Activated naive CD4-positive, alpha-beta T cell treated with anti-CD3 and anti-CD28 coated beads, Interleukin-2, amount 50 U/mL, for 16 hours (primary cell): ENCODE measurements around the gene EIF4G3.

Experiments used
- DNase-seq: peaks from one replicate; pipeline ENCODE4 v3.0.0-alpha.2; 2020

EIF4G3 gene

DNA sequence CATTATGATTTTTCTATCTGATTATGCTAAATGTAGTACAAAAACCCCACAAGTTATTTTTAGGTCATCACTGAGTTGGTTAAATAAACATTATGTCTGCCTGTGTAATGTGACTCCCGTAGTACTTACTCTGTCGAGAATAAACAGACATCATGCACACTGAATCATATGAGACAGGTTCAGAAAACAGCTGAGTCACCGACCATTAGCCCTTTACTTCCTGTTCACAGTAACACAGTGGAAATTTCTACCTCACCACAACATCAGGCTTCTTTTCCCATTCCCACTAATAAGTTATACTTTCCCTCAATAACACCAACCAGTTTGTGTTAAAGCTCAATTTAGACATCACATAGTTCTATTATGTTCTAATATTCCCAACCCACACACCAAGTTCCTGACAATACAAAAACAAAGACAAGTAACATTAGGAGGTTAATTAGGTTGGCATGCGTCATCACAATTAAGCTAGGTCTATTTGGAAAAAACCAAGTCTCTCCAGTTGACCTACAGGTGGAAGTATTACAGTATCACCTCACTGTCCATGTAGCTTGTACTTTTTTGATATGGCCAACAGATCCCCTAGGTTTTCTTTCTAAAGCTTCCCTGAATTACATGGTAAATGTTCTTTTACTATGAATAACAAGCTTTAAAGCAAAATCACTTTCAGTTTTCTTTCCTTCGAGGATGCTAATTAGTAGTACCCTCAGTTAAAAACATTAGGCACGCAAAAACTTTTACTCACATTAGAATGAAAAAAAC lies 154.2 kb downstream of the EIF4G3 start:
- no peak for DNase-seq

DNA sequence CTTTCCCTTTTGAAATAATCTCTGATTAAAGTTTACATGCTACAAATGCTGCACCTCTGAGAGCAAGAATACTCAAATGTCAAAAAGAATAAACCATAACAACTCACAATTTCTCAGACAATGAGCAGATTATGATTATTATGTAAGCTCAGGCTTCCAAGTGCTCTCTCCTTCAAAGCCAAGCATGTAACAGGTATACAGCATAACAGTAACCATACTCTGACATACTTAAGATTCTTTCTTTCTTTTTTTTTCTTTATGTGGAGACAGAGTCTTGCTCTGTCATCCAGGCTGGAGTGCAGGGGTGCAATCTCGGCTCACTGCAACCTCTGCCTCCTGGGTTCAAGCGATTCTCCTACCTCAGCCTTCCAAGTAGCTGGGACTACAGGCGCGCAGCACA lies 155.4 kb downstream of the EIF4G3 start:
- DNase-seq: no peak

DNA sequence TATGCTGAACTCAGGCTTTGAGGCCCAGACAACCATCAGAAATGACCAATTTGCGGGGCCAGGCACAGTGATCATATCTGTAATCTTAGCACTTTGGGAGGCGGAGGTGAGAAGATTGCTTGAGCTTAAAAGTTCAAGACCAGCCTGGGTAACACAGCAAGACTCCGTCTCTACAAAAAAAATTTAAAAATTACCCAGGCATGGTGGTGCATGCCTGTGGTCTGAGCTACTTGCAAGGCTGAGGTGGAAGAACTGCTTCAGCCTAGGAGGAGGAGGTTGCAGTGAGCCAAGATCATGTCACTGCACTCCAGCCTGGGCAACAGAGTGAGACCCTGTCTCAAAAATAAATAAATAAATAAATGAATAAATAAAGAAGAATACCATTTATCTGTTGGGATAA lies 156.5 kb downstream of the EIF4G3 start:
- no peak for DNase-seq

DNA sequence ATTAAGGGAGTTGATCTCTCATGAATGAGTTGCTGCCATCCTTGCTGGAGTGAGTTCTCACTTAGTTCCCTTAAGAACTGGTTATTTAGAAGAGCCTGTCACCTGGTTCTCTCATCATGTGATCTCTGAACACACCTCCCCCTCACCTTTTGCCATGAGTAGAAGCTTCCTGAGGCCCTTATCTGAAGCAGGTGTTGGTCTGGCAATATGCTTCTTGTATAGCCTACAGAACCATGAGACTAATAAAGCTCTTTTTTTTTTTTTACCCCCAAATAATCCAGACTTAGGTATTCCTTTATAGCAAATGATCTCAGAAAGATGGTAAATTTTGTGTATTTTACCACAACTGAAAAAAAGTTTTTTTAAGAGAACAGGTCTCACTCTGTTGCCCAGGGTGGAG lies 158.0 kb downstream of the EIF4G3 start:
- no peak for DNase-seq

DNA sequence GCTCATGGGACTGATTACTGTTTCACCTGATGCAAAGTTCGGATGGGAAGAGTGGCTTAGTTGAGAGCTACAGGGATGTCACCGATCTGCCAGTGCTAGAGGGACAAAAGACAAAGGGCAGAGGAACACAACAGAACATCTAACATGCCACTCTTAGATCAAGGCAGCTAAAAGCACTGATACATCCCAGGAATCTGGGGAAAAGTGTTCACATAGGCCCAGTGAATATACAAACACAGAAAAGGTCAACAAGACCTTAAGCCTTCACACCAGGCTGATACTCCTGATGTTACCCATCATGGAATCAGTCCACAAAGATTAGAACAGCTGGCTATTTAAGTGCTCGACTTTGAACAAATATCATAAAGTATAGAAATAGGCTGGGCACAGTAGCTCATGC lies 163.2 kb downstream of the EIF4G3 start:
- DNase-seq: no peak

DNA sequence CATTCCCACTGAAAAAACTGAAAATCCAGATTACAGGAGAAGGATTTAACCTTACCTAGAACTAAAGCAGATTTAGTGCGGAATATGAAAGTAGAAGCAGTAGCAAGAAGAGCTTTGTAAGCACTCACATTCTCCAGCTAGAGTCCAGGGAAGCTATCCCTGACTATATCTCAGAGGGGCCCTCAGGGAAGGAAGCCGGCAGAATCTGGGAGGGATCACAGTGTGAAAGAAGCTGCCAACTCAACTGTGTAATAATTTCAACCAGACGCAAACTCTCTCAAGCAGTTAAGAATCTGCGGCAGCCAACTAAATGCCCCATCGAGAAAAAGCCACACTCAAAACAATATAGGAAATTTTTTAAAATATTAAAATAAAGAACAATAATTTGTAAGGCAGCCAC lies 163.8 kb downstream of the EIF4G3 start:
- DNase-seq: no peak

DNA sequence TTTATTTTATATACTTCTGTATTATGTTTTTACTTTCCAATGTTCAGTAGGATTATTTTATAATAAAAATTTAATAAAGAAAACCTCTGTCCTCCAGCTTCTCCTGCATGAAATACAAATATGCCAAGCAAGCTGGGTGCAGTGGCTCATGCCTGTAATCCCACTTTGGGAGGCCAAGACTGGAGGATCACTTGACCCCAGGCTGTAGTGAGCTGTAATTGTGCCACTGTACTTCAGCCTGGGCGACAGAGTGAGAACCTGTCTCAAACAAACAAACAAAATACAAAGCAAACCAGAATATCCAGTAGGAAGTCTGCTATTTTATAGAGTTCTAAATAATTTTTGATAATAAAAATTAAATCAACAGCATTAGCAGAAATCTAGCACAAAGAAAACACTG lies 168.8 kb downstream of the EIF4G3 start:
- DNase-seq: no peak

DNA sequence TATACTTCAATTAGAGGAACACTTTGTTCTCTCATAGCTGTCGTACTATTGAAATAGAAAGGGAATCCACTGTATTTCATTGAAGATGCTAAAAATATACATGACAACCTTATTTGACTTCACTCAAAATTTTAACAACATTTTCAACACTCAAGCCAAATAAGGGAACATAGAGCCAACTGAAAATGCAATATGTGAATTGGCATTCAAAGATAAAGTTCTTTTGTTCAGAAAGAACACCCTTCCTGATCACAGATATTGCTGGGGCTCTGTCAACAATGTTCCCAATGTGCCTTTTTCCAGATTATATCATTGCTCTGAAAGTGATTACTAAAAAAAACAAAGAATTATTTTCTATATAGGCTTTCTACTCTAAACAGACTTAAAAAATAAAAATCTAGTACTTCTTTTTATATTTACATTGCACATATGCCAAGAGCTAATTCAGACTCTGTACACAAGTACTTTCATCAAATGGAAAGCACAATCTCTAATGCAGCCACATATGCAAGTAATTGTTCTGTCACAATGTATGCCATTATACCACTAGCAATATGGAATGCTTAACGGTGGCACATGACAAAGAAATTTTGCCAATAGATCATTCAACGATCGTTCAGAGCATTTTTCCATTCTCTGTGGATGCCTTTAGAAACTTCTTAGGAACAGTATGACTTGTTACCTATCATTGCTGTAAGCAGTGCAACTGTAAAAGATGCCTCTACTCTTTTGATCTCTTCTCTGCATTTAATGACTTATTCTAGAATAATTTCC lies 171.0 kb downstream of the EIF4G3 start:
- DNase-seq: no peak

DNA sequence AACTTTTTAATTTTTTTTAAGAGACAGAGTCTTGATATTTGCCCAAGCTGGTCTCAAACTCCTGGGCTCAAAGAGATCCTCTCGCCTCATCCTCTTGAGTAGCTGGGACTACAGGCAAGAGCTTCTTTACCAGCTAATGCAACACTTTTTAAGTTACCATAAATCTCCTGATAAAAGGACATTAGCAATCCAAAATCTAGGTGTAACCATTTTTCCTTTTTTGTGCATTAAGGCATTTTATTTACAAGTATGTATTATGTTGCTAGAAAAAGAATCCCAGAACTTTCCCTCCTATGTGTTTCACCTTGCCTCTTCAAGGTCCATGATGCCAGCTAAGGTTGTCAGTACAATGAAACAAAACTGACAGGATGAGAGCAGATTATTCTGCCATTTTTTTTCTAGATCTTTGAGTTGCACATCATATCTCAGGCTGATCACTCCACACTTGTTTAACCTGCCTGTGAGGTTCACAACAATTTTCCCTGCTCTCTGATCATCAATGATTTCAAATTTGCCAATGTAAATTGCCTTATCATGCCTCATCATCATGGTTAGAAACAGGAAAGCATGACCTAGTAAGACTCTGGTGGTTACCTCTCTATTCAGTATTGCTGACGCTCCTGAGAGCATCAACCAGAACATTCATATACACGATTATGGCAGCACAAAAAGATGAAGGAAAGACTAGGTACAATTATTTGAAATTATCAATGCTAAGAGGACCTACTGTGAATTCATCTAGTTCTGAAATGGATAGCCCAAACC lies 173.2 kb downstream of the EIF4G3 start:
- no peak for DNase-seq

DNA sequence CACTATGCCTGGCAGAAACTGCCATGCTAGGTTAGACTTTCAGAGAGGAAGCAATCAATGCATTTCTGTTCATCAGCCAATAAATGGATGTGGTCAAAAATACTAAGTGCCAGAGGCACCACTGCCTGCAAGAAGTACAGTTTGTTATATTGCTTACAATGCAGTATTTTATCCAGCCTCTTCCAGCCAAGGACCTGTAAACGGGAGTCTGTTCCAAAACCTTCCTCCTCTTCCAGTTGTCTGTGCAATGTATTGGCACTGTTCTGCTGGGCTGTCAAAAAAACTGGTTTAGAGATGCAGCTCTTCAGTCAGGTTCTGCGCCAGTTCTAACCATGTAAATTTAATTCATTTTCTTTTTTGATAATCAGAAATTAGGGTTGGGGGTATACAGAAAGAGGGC lies 175.7 kb downstream of the EIF4G3 start:
- no peak for DNase-seq

DNA sequence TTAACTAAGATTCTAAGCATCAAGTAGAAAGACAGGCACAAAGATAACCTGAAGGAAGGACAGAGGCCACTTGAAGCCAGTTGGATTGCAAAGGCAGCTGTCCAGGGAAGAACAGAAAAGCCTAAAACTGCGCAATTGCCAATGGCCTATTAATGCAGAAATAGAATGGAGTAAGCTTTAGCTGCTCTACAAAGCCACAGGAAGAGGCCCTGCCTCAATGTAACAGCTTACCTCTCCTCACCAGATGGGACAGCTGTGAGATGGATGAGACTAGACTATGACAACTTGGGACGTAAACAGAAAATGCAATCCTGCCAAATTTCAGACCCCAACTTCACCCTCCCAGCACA lies 176.5 kb downstream of the EIF4G3 start:
- DNase-seq: no peak

DNA sequence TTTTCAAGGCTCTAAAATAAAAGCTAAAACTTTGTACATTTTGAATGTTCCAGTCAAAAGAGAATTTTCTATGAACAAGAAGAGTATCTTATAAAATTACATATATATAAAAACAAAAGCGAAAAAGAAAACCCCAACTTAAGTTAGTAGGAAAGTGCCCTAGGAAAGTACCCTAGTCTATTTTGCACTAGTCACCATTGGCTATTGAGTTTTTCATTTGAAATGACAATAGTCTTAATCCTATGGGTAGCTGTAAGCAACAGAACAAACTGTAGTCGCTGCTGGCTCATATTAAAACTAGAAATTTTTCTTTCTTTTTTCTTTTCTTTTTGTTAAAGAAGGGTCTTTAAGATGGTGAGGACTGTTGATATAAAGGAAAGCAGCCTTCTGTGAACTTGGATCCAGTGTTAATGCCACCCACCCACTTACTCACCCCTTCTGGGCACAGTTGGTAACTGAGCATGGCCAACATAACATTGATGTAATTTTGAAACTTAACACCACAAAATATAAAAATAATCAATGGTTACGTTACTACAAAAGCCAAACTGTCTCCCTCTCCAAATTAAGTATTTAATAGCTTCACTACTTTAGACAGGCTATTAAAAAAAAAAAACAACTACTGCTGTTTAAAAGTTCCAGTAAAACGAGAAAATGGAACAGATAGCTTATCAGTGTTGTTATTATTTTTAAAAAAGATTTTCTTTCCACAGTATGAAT lies 177.0 kb downstream of the EIF4G3 start:
- no peak for DNase-seq

DNA sequence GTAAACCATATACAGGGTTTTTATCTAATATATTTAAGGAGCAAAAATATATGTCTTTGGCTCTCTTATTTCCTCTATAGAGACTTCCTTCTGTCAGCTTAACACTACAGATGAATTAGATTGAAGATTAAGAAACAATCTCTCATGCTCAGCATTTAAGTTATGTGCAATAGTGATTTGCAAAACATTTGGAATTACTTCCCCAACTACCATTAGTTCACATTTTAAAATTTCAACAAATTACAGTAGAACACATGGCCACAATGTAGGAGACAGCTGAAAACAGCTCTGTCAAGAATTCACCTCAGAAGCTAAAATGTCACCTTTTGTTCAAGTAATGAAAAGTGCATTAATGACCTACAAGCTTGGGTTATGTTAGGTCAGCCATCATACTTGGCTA lies 177.9 kb downstream of the EIF4G3 start:
- DNase-seq: no peak

DNA sequence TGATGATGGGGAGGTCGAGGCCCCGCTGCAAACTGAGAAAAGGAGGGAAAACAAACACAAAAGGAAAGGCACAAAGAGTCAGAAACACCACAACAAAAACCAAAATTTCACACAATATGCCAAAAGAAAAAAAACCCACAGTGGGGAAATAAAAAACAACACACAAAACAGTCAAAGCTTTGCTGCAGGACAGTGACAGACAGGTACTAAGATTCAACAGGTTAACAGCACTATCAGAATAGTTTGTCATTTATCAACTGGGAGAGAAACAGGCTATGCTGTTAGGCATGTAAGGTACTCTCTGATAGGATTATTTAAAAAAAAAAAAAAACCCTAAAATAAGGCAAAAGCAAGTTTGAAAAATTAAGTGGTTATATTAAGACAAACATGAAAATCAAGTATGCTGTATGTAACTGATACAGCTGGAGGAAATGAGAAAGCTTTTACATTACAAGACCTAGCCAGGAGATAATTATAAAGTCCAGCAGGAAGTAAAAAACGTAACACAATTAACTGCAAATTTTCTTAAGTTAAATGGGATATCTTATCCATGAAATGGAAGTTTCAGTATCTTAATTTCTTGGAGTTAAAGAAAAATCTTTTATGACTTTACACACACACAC lies 179.0 kb downstream of the EIF4G3 start:
- no peak for DNase-seq

DNA sequence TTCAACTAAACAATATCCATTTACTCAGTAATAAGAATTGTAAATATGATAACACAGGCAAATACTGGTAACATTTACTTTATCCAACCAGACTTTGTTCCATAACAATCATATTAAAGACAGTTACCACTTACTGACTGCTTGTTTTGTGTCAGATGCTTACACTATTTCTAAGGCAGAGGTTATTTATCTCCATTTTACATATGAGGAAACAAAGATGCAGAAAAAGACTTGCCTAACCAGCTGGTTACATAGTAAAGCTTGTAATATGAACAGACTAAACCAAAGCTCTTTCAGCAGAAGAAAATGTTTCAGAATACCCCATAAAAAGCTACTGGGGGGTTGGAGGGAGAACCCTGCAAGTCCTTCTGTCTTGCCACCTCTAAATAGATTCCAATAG lies 180.1 kb downstream of the EIF4G3 start:
- no peak for DNase-seq

DNA sequence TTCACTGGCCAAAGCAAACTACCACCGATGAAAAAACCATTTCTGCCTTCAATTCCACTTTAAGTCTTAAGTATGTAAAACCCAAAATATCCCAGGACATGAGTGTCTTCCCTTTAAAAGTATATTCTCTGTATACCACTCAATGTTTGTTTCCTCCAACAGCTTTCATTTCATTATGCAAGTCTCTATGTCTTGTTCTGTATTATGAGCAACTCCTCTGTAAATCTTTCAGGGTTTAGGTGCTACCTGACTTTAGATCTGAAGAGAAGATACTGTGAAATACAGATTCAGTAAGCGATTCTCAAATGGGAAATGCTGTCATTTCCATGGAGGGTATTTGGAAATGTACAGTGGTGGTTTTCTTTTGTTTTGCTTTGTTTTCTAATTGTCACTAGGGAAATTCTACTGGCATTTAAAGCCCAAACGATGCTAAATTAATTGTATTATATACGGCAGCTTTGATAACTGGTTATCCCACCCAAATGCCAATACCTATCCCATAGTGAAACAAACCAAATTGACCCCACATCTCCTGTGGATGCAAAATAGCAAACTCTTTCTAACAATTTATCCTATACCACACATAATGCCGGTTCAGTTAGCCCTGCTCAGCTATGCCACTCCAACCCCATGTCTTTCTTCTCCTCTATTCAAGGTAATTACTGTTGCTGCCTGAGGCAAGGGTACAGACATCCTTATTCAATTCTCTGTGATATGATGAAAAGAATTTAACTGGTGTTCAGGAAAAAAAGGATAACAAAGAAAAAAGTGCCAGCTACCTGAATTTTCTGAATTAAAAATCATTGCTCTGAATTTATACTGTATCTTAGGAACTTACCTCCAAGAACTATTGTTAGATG lies 182.8 kb downstream of the EIF4G3 start:
- no peak for DNase-seq

DNA sequence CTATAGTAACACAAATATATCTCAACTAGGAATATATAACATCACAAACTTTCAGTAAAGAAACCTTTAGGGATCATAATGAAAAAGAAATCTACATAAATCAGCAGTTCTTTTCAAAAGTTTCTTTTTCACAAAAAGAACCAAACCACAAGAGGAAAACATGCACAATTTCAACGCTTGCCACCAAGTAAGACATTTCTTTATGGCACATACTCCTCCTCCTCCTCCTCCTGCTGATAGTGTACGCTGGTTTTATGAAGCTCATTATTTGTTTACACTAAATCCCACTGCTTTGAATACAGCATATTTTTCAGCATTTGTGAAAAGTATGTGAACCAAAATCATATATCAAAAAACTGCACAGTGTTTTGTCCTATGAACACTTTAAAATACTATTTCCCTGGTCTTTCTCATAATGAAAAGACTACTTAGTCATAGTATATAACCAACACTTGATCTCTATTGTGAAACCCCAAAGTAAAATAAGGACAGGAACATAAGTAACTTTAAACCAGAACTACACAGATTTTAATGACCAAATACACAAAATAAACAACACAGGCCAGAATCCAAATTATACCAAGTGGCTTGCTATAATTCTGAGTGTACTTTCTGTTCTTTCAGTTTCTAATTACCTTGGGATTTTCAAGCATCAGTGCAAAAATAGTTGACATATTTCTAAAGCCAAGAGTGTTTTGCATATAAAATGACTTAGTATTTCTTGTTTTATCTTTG lies 184.2 kb downstream of the EIF4G3 start:
- no peak for DNase-seq

DNA sequence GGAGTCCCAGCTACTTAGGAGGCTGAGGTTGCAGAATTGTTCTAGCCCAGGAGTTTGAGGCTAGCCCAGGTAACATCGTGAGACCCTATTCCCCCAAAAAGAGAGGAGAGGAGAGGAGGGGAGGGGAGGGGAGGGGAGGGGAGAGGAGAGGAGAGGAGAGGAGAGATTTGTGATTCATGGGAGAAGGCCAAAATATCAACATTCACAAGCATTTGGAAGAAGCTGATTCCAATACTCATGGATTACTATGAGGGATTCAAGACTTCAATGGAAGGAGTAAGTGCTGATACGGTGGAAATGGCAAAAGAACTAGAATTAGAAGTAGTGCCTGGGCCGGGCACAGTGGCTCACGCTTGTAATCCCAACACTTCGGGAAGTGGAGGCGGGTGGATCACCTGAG lies 187.8 kb downstream of the EIF4G3 start:
- DNase-seq: no peak

DNA sequence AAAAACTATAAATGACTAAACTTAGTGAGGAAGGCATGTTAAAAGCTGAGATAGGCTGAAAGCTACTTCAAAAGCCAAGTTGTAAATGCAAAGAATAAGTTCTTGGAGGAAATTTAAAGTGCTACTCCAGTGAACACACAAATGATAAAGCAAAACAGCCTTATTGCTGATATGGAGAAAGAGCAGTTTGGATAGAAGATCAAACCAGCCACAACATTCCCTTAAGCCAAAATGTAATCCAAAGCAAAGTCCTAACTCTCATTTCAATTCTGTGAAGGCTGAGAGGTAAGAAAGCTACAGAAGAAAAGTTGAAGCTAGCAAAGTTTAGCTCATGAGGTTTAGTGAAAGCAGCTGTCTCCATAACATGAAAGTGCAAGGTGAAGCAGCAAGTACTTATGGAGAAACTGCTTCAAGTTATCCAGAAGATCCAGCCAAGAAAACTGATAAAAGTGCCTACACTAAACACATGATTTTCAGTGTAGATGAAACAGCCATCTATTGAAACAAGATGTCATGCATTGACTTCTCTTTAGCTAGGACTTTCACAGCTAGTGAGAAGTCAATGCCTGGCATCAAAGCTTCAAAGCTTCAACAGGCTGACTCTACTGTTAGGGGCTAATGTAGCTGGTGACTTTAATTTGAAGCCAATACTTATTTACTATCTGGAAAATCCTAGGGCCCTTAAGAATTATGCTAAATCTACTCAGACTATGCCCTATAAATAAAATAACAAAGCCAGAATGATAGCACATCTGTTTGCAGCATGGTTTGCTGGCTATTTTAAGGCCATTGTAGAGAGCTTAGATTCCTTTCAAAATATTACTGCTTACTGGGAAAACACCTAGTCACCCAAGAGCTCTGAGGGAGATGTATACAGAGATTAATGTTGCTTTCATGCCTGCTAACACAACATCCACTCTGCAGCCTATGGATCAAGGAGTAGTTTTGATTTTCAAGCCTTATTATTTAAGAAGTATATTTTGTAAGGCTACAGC lies 188.6 kb downstream of the EIF4G3 start:
- DNase-seq: no peak
